C4-2B (cell line): ENCODE results near the gene MMP15.

Experiments used
- ZFX ChIP-seq: fragments of 450-650 bp; IDR thresholded peaks from 2 replicates; pipeline ENCODE4 v1.6.1; 2017
- TF ChIP-seq, protein P1 (sequence below): fragments of 450-650 bp; conservative IDR thresholded peaks from 2 replicates; pipeline ENCODE4 v1.5.1; 2017; ENCODE audit warnings: mild to moderate bottlenecking

DNA sequence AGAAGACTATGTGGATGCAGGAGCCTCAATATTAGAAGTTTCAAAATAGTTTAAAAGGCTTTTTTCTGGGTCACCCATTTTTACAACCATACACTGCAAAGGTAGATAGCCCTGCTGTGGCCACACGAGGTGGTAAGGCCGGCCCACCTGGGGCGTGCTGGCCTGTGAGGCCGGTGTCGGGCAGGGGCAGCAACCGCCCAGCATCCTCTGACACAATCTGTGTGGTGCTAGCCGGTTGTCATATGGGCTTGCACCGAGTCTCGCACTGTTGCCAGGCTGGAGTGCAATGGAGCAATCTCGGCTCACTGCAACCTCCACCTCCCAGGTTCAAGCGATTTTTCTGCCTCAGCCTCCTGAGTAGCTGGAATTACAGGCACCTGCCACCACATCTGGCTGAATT is 59.6 kb downstream of the MMP15 start:
- TF ChIP-seq, protein P1, sequence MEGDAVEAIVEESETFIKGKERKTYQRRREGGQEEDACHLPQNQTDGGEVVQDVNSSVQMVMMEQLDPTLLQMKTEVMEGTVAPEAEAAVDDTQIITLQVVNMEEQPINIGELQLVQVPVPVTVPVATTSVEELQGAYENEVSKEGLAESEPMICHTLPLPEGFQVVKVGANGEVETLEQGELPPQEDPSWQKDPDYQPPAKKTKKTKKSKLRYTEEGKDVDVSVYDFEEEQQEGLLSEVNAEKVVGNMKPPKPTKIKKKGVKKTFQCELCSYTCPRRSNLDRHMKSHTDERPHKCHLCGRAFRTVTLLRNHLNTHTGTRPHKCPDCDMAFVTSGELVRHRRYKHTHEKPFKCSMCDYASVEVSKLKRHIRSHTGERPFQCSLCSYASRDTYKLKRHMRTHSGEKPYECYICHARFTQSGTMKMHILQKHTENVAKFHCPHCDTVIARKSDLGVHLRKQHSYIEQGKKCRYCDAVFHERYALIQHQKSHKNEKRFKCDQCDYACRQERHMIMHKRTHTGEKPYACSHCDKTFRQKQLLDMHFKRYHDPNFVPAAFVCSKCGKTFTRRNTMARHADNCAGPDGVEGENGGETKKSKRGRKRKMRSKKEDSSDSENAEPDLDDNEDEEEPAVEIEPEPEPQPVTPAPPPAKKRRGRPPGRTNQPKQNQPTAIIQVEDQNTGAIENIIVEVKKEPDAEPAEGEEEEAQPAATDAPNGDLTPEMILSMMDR, result no peak
- TF ChIP-seq ZFX, result no peak
